HTR-8/SVneo (cell line): ENCODE measurements around the gene AADACL4.
A peak's percentile ranks its signal among the peaks of the same experiment; 100 is the strongest.
"Not testable (repeated sequence)": the region's sequence is repeated elsewhere in the genome, so short reads cannot be mapped to it uniquely, and the experiment has no call there.

Experiments used
- DNase-seq: peaks from one replicate; pipeline ENCODE4 v3.0.0; 2011; ENCODE audit warnings: low spot score, mixed read lengths; ENCODE audit not compliant: insufficient read length
- FAIRE-seq: peaks from 2 replicates; lab custom pipeline; 2011; peaks lifted over from hg19 to GRCh38; lab: Jason Lieb, UNC

Gene AADACL4

DNA sequence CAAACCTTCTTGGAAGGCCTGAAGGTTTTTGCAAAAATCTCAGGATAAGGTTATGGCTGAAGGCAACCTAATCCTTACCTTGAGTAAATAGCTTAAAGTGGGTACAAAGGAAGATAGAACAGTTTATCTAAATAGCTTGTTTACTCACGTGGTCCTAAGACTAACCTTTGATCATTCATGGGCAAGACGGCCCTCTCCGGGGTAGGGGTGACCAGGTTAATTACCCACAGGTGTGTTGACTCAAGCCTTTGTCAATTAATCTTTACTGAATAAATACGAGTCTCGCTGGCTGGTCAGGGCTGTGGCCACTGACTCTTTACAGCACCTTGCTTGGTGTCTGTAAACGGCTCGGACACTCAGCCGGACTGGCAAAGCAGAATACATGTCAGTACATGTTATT lies 10.8 kb downstream of the AADACL4 start:
- DNase-seq: no peak
- no peak for FAIRE-seq

DNA sequence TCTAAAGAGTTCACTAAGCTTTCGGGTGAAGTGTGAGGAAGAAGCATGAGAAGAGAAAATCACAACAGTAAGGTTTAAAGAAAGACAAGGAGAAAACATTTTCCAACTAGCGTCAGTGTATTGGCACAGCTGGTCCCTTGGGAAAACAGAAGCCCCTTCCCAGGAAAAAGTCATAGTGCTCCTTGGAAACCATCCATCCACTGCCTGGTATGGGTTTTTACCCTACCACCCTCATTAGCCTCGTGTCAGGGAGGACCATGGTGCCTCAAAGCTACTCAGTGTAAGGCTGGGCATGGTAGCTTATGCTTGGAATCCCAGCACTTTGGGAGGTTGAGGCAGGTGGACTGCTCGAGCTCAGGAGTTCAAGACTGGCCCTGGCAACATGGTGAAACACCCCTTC lies 12.7 kb downstream of the AADACL4 start:
- DNase-seq: no peak
- no peak for FAIRE-seq

DNA sequence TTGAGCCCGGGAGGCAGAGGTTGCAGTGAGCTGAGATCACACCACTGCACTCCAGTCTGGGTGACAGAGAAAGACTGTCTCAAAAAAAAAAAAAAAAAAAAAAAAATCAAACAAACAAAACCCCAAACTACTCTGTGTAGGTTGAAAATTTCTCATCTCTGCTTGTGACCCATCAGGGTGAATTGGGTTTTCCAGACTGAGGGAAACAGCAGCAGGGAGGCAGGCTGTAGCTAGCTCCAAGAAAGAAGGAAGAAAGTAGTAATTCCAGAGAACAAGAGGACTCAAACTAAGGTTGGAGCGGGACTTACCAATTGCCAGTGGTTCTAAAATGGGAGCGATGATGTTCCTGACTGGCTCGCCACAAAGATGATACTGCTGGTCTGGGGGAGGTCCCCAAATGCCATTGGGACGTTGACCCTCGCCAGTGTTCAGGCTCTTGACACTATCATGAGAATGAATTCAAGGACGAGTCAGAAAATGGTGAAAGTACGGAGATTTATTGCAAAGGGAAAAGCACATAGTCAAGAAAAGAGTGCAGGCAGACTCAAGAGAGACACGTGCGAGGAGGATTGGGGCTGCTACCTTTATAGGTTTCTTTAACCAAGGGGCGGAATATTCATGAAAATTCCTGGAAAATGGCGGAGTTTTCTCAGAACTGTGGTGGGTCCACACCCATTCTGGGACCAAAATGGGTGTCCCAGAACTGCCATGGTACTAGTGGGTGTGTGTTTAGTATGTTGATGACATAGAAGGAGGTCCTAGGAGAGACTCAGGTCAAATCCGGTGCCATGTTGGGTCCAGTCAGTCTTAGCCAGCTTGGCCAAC lies 13.4 kb downstream of the AADACL4 start:
- no peak for DNase-seq
- FAIRE-seq: no peak

DNA sequence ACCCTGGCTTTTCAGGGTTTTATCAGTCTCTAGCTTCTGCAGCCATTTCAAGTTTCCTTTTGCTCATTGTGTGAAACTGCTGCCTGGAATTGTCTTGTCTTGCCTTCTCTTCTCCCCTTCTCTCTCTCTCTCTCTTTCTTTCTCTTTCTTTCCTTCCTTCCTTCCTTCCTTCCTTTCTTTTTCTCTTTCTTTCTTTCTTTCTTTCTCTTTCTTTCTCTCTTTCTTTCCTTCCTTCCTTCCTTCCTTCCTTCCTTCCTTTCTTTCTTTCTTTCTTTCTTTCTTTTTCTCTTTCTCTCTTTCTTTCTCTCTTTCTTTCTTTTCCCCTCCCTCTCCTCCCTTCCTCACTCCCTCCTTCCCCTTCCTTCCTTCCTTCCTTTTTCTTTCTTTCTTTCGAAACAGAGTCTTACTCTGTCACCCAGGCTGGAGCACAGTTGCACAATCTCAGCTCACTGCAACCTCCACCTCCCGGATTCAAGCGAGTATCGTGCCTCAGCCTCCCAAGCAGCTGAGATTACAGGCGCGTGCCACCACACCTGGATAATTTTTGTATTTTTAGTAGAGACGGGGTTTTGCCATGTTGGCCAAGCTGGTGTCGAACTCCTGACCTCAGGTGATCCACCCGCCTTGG lies 14.1 kb downstream of the AADACL4 start:
- FAIRE-seq, DNase-seq: not testable (repeated sequence)

DNA sequence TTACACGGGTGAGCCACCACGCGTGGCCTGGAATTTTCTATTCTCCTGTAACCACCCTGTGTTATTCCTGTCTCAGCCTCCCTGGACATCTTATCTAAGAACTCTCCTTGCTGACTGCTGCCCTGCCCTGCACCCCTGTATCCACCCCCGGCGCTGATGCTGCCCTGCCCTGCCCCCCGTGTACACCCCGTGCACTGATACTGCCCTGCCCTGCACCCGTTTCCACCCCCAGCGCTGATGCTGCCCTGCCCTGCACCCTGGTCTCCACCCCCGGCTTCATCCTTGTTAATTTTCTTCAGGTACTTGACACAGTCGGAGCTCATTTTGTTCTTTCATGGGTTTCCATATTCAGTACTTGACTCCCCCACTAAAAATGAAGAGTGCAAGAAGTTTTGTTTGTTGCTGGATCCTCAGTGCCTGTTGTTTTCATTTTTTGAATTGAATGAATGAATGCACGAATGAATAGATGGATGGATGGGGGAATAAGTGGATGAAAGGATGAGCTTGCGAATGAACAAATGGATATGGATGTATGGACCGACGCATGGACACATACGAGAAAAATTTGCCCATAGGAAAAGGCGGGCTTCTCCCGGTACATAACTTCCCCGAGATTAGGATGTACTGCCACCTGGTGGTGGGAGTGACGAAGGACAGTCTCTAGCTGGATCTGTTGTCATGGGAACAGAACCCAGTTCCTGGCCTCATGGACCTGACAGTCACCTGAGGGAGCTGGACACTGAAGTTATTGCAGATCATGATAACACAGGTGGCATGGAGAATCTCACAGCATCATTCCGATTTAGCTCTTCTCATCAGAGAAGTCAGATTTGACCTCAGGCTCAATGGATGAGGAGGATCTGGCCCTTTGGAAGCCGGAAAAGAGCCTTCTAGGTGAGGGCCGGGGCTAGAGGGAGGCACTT lies 14.9 kb downstream of the AADACL4 start:
- FAIRE-seq (peak; percentile 80), DNase-seq (peak; percentile 87)

DNA sequence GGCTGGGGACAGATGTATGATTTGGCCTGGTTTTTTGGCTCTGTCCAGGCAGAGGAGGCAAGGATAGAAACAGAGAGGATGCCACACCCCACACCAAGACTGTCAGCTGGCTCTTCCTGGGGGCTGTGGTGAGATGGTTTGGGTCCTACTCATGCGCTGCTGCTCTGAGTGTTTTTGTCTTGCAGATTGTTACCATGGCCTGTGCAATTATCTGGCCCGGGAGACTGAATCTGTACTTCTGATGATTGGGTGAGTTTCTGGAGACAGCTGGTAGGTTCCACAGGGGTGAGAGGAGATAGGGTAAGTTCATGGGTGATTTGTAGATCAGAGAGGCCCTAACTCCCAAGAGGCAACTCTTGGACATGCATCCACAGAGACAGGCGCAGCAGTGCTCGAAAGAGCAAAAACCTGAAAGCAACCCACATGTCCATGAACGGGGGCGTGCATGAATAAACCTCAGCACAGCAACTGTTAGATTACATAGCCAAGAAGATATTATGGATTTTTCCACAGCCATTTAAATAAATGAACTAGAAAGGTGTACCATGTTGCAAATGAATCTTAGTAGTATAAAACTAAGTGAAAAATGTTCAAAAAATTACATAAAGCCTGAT lies 17.8 kb downstream of the AADACL4 start:
- DNase-seq: no peak
- no peak for FAIRE-seq

DNA sequence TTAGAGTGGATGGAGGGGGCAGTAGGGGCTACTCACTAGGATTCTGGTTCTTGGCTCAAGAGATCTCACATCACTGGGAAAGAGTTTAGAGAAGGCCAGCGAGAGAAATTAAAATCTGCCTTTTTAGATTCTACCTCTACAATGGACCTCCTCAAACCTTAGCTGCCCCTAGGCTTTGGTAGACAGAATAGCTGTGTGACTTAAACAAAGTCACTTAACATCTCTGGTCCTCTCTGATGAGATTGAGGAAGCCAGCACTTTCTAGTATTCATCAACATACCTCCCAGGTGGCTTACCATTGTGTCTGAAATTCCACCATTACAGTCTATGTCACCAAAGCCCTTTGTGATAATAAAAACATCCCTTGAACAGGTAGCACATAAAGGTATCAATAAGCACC lies 18.7 kb downstream of the AADACL4 start:
- DNase-seq (no peak), FAIRE-seq (no peak)

DNA sequence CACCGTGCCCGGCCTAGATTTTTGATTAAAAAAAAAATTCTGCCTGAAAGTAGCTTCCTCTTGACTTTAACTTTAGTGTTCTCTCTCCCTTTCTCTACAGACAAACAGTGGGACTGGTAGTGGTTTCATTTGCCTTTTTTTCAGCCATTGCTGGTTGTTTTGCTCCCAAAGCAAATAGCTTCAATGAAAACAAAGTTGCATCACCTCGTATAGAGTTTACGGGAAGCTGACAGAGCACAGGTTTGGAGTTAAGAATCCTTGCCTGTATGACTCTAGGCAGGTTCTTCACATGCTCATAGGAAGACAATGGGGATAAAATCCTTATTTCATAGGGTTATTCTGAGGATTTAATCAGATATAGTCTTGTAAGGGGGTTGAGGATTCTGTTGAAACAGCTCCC lies 21.6 kb downstream of the AADACL4 start:
- no peak for FAIRE-seq

DNA sequence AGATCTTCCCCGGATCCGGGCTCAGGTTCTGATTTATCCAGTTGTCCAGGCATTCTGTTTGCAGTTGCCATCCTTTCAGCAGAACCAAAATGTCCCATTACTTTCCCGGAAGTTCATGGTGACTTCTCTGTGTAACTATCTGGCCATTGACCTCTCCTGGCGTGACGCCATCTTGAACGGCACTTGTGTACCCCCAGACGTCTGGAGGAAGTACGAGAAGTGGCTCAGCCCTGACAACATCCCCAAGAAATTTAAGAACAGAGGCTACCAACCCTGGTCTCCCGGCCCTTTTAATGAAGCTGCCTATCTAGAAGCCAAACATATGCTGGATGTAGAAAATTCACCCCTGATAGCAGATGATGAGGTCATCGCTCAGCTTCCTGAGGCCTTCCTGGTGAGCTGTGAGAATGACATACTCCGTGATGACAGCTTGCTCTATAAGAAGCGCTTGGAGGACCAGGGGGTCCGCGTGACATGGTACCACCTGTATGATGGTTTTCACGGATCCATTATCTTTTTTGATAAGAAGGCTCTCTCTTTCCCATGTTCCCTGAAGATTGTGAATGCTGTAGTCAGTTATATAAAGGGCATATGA lies 22.4 kb downstream of the AADACL4 start:
- DNase-seq: no peak
- FAIRE-seq: no peak

More for the DNA sequence above, 21.6 kb downstream of the AADACL4 start:
- no peak for DNase-seq

DNA sequence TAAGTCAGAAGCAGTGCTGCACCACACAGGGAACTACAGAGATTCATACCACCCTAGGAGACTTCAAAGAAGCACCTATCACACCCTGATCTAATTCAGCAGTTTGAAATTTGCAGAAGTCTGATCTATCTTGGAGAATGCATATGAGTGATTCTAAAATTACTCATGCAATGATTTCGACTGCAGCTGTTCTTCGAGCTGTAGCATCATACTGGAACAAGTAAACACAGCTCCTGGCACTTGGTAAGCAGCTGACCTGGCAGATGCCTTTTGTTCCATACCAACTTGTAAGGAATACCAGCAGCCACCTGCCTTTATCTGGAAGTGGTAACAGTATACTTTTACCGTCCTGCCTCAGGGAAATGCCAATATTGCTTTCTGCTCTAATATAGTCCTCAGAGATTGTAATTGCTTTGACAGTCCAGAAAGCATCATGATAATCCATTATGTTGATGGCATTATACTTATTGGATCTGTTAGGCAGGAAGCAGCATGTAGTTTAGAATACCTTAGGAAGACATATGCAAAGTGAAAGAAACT lies 25.7 kb downstream of the AADACL4 start:
- FAIRE-seq (no peak), DNase-seq (no peak)

DNA sequence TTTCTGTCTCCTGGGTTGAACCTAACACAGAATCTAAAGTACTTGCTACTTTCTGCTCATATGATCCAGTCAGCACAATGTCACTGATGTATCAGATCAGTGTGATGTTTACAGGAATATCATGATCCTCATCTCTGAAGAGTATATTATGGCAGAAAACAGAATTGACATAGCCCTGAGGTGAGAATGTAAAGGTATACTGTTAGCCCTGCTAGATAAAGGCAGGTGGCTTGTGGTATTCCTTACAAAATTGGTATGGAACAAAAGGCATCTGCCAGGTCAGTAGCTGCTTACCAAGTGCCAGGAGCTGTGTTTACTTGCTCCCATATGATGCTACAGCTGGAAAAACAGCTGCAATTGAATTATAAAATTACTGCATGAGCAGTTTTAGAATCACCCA lies 30.5 kb downstream of the AADACL4 start:
- DNase-seq (no peak), FAIRE-seq (no peak)

DNA sequence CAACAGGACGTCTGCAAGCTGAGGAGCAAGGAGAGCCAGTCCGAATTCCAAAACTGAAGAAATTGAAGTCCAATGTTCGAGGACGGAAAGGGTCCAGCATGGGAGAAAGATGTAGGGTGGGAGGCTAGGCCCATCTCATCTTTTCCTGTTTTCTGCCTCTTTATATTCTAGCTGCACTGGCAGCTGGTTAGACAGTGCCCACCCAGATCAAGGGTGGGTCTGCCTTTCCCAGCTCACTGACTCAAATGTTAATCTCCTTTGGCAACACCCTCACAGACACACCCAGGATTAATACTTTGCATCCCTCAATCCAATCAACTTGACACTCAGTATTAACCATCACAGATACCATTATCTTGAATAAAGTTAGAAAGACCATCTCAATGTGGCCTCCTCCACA lies 32.2 kb downstream of the AADACL4 start:
- not testable (repeated sequence) for FAIRE-seq, DNase-seq

DNA sequence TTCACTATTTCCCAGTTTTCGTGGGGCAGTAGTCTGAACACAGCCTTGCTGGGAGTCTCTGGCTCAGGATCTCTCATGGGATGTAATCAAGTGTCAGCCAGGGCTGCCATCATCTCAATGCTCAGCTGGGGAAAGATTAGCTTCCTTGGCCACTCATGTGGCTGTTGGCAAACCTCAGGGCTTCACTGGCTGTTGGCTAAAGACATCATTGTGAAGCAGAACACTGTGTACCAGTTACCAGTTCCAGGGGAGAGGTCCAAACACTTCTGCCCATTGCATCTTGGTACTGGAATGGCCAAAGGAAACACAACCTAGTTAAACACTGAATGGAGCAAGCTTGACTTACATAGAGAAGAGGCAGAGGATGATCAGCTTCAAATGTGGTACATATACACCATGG lies 33.7 kb downstream of the AADACL4 start:
- DNase-seq (no peak), FAIRE-seq (no peak)

DNA sequence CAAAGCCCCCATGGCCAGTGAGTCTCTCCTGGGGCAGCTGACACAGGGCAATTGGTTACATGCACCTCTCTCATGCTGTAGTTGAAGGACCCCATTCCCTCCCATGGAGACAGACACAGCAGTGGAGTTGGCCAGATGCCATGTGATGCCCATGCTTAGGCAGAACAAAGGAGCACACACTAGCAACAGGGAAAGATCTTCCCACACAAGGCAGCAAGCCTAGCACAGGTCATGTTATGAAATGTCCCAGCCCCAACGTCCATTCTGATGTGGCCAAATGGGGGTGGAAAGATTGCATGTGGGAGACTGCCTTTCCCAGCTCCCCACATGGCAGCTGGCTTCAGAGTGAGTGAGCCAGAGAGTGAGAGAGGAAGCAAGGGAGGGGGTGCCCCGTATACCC lies 34.5 kb downstream of the AADACL4 start:
- FAIRE-seq: no peak
- no peak for DNase-seq

DNA sequence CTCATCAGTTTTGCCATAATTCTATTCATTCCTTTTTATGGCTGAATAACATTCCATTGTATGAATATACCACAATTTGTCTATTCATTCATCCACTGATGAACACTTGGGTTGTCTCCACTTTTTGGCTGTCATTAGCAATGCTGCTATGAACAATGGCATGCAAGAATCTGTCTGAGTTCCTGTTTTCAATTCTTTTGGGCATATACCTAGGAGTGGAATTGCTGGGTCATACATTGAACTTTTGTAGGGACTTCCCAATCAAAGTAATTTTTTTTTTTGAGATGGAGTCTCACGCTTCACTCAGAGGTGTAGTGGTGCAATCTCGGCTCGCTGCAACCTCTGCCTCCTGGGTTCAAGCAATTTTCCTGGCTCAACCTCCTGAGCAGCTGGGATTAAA lies 34.9 kb downstream of the AADACL4 start:
- no peak for FAIRE-seq

DNA sequence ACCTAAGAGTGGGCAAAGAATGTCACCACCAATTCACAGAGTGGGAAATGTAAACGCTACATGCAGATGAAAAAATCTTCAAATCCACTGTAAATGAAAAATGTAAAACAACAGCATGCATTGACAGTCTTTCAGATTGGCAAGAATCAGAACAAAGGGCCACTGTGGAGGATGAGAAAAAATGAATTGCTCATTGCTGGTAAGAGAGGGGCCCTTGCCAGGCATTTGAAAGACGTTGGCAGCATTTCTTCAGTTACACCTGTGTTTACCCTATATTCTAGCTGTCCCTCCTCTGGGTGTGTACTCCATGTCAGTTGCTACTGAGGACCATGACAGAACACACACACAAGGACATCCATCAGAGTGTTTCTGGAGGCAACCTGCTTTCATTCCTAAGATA lies 46.3 kb downstream of the AADACL4 start:
- DNase-seq: no peak
- FAIRE-seq: no peak

More for the DNA sequence above, 34.9 kb downstream of the AADACL4 start:
- DNase-seq: no peak

DNA sequence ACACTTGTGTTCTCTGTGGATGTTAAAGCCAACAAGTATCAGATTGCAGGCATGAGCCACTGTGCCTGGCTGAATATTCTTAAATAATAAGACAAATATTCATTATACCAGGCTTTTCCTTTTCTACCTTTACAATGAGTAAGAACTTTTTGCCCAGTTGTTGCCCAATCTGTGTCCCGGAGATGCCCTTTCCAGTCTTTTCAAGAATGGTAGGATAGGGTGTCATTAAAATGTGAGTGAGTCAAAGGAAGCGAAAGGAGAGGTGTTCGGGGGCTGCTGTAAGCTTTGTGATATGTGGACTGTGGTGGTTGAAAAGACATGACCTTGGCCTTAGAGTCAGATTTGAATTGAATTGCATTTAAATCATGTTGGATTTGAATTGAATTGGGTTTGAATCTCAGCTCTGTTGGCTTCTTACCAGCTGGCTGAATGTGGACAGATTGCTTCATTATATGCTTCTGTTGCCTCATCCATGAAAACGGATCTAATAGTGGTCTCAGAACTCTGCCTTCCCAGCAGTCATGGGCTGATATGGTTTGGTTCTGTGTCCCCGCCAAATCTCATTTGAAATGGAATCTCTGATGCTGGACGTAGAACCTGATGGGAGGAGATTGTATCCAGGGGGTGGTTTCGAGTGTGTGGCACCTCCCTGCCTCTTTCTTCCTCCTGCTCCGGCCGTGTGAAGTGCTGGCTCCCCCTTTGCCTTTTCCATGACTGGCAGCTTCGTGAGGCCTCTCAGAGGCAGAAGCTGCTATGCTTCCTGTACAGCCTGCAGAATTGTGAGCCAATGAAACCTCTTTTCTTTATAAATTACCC lies 49.3 kb downstream of the AADACL4 start:
- no peak for FAIRE-seq
- no peak for DNase-seq

DNA sequence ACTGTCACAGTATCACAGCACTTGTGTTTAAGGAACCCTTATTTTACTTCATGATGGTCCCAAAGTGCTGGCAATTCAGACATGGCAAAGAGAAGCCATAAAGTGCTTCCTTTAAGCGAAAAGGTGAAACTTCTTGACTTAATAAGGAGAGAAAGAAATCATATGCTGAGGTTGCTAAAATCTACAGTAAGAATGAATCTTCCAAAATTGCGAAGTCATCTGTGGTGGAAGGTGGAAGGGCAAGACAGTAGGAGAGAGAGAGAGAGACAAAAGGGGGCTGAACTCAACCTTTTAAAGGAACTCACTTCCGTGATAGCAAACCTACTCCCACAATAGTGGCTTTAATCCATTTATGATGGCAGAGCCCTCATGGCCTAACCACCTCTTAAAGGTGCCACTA lies 52.8 kb downstream of the AADACL4 start:
- FAIRE-seq (no peak), DNase-seq (no peak)

DNA sequence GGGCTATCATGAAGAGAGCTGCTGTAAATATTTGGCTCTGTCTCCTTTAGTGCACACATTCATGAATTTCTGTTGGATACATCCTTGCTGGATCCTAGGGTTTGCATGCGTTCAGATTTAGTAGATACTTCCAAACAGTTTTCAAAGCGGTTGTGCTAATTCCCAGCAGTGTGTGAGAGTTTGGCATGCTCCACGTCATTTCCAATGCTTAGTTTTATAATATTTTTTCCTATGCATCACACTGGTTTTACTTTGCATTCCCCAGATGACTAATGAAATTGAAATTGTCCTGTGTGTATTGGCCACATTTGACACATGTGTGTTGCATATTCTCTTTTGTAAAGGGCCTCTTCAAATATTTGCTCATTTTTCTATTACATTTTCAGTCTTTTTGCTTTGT lies 53.5 kb downstream of the AADACL4 start:
- DNase-seq (no peak), FAIRE-seq (no peak)
